Measurements from ENCODE around the gene KIAA0040.

KIAA0040 gene

DNA sequence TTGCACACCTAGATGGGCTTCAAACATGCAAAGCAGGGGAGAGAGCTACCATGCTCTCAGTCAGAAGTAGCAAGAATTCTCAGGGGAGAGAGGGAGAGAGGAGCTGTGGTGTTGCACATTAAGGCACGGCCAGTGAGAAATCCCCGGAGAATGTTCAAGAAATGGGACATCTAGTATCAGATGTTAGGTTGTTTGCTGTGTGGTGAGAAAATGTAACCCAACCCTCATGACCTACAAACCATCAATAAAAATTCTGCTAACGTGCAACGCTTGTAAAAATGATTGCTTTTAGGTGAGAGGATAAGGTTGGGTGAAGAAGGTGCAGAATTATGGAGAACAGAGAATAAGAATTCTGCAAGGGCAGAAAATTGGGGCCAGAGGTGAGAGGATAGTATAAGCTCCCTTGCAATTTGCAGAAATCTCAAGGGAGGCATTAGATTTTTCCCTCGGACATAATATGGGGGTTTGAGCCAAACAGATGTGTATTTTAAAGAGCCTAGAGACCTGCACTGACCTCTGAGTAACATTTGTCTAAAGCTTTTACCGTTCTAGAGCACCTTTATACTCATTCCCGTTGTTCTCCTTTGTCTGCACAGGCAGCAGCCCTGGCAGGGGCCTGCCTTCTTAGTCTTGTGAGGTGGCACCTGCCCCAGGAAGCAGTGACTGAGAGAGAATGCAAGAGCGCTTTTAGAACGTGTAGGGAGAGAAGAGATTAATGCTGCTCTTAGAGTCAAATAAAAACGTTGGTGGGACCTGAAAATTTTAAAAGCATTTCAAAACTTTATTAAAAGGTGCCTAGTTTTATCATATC is 25.4 kb upstream of the KIAA0040 start:
- peaks cover 17% of the 10 kb centered on the region for H3K4me1 ChIP-seq (ENCODE audit: control insufficient read depth, low read depth, low read length)
- H3K27ac ChIP-seq (ENCODE audit: low read length): no peak overlapping the region
- no peak overlapping the region for H3K9ac ChIP-seq (ENCODE audit: low read length)
- no peaks in the 10 kb centered on the region for H3K36me3 ChIP-seq (ENCODE audit: control insufficient read depth, low read depth, low read length)
- no peaks in the 10 kb centered on the region for H3K27me3 ChIP-seq (ENCODE audit: control insufficient read depth, insufficient read depth, low read length)
- H3K4me3 ChIP-seq (ENCODE audit: low read length): no peak overlapping the region
- no peaks in the 10 kb centered on the region for H3K9me3 ChIP-seq (ENCODE audit: control insufficient read depth, low read depth, low read length)

DNA sequence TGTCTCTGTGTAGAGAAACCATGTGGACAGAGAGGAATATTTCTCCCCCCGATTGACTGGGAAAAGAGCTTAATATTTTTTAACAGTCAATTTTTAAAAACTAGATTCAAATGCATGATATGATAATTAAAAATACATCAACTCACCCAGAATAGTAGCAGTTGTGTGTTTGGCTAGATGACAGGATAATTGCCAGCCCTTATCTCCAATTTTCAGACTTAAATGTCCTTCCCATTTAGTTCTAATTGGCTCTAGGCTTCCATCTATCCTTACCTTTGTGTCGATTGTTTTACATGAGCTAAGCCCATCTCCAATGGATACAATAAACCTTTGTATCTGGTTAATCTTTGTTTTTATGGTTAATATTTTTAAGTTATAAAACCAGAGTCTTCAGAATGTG is 23.9 kb upstream of the KIAA0040 start:
- no peak overlapping the region for H3K9ac ChIP-seq (ENCODE audit: low read length)
- peaks cover 10% of the 10 kb centered on the region for H3K4me1 ChIP-seq (ENCODE audit: control insufficient read depth, low read depth, low read length)
- no peak overlapping the region for H3K27ac ChIP-seq (ENCODE audit: low read length)
- H3K9me3 ChIP-seq (ENCODE audit: control insufficient read depth, low read depth, low read length): no peaks in the 10 kb centered on the region
- H3K4me3 ChIP-seq (ENCODE audit: low read length): no peak overlapping the region
- no peaks in the 10 kb centered on the region for H3K27me3 ChIP-seq (ENCODE audit: control insufficient read depth, insufficient read depth, low read length)
- H3K36me3 ChIP-seq (ENCODE audit: control insufficient read depth, low read depth, low read length): no peaks in the 10 kb centered on the region

DNA sequence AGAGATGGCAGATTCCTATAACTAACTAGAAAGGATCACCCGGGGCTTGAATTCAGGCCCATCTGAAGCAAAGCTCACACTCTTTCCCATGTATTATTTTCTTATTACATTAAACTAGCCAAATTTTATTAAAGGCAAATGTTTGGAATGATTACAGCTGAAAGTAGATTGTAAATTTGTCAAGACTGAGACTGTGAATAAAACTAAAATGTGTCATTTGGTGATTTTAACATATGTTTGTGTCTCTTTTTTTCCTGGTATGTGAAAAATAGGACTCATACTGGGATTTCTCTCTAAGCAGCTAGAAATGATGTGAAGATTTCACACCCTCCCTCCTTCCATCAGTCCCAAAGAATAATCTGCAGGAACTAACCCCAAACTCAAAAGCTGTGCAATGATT is 19.1 kb upstream of the KIAA0040 start:
- Histone ChIP-seq H3K36me3 (ENCODE audit: control insufficient read depth, low read depth, low read length) (no peaks in the 10 kb centered on the region), H3K27me3 (ENCODE audit: control insufficient read depth, insufficient read depth, low read length) (no peaks in the 10 kb centered on the region), H3K9me3 (ENCODE audit: control insufficient read depth, low read depth, low read length) (no peaks in the 10 kb centered on the region), H3K27ac (ENCODE audit: low read length) (no peak overlapping the region), H3K9ac (ENCODE audit: low read length) (no peak overlapping the region), H3K4me3 (ENCODE audit: low read length) (no peak overlapping the region), H3K4me1 (ENCODE audit: control insufficient read depth, low read depth, low read length) (no peaks in the 10 kb centered on the region)

DNA sequence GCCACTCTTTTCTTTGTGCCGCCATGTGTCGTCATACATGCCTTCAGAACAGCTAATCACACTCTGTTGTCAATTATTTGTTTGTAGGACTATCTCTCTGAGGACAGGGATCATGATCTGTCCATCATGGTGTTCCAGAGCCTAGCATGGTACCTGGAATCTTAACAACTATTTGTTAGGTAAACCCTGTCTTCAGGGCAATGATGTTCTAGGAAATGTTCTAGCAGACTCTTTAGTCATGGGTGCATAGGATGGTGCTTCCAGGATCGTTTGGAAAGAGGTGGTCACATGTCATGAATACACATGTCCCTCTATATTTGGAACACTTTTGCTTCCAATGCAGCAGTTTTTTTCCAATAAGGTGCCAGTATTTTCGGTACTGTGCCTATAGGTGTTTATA is 18.2 kb upstream of the KIAA0040 start:
- Histone ChIP-seq H3K27me3 (ENCODE audit: control insufficient read depth, insufficient read depth, low read length) (no peaks in the 10 kb centered on the region), H3K4me1 (ENCODE audit: control insufficient read depth, low read depth, low read length) (no peaks in the 10 kb centered on the region), H3K4me3 (ENCODE audit: low read length) (no peak overlapping the region), H3K9ac (ENCODE audit: low read length) (no peak overlapping the region), H3K9me3 (ENCODE audit: control insufficient read depth, low read depth, low read length) (no peaks in the 10 kb centered on the region), H3K27ac (ENCODE audit: low read length) (no peak overlapping the region), H3K36me3 (ENCODE audit: control insufficient read depth, low read depth, low read length) (no peaks in the 10 kb centered on the region)

DNA sequence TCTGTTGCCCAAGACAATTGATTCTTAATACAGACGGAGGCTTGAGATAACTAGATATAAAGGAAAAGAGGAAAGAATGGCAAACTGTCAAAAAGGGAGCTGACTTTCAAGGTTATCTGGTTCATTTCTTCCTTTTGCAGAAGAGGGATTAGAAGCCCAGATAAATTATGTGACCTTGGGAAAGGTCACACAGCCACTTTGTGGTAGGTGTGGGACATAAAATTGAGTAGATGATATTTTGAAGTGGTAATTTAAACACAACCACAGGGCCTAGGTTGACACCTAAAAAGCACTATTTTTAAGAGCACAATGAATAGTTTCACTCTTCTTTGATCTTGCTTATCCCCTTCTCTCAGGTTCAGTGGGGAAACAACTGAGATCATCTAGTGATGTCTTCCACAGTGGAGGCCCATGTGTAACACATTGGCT is 16.9 kb upstream of the KIAA0040 start:
- no peaks in the 10 kb centered on the region for H3K36me3 ChIP-seq (ENCODE audit: control insufficient read depth, low read depth, low read length)
- H3K27ac ChIP-seq (ENCODE audit: low read length): no peak overlapping the region
- no peaks in the 10 kb centered on the region for H3K9me3 ChIP-seq (ENCODE audit: control insufficient read depth, low read depth, low read length)
- no peak overlapping the region for H3K9ac ChIP-seq (ENCODE audit: low read length)
- no peaks in the 10 kb centered on the region for H3K27me3 ChIP-seq (ENCODE audit: control insufficient read depth, insufficient read depth, low read length)
- H3K4me1 ChIP-seq (ENCODE audit: control insufficient read depth, low read depth, low read length): no peaks in the 10 kb centered on the region
- no peak overlapping the region for H3K4me3 ChIP-seq (ENCODE audit: low read length)

DNA sequence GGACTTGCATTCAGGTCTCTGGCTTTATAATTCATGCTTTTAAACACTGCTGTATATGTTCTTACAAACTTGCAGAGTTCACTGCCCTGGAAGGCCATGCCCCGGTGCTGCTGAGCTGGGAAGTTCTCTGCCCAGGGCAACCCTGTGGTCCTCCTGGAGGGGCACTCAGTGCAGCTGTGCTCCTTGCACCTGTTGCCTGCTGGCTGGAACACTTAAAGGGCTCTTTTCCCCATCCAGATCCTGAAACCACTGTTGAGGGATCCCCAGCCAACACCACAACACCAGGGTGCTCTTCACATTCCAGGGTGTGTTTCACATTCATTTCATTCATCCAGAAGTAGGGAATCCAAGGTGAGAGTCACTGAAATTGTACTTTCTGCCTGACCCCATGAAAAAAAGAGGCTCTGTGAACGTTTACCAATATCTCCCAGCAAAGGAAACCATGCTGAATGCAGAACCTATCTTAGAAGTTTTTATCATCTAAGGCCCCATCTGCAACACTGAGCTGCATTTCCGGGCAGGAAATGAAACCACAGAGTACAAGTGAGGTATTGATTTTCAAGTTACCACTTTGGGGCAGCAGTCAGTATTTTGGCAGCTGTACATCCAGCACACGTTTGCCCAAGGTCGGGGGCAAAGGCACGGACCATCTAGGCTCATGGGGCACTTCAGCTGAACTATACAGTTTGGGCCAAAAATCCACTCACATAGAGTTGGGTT is 16.4 kb upstream of the KIAA0040 start:
- no peak overlapping the region for H3K9ac ChIP-seq (ENCODE audit: low read length)
- H3K4me3 ChIP-seq (ENCODE audit: low read length): no peak overlapping the region
- H3K27me3 ChIP-seq (ENCODE audit: control insufficient read depth, insufficient read depth, low read length): no peaks in the 10 kb centered on the region
- H3K4me1 ChIP-seq (ENCODE audit: control insufficient read depth, low read depth, low read length): no peaks in the 10 kb centered on the region
- H3K27ac ChIP-seq (ENCODE audit: low read length): no peak overlapping the region
- H3K9me3 ChIP-seq (ENCODE audit: control insufficient read depth, low read depth, low read length): no peaks in the 10 kb centered on the region
- no peaks in the 10 kb centered on the region for H3K36me3 ChIP-seq (ENCODE audit: control insufficient read depth, low read depth, low read length)

DNA sequence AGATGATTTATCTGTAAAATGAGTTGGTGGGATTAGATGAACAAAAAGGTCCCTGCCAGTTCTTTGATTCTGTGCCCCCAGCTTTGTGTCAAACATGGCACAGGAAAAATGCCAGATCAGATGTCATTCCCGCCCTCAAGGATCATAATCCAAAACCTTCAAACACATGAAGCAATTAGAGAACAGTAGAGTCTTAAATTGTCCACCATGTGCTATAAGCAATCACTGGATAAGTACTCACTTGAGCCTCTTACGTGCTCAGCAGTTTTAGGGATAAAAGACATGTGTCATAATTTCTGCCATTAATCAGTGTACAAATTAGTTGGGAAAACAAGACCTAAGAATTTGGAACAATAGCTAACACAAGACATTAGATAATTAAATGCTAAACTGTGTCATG is 15.4 kb upstream of the KIAA0040 start:
- Histone ChIP-seq H3K36me3 (ENCODE audit: control insufficient read depth, low read depth, low read length) (no peaks in the 10 kb centered on the region), H3K4me3 (ENCODE audit: low read length) (no peak overlapping the region), H3K27me3 (ENCODE audit: control insufficient read depth, insufficient read depth, low read length) (no peaks in the 10 kb centered on the region), H3K9me3 (ENCODE audit: control insufficient read depth, low read depth, low read length) (no peaks in the 10 kb centered on the region), H3K9ac (ENCODE audit: low read length) (no peak overlapping the region), H3K4me1 (ENCODE audit: control insufficient read depth, low read depth, low read length) (no peaks in the 10 kb centered on the region), H3K27ac (ENCODE audit: low read length) (no peak overlapping the region)

DNA sequence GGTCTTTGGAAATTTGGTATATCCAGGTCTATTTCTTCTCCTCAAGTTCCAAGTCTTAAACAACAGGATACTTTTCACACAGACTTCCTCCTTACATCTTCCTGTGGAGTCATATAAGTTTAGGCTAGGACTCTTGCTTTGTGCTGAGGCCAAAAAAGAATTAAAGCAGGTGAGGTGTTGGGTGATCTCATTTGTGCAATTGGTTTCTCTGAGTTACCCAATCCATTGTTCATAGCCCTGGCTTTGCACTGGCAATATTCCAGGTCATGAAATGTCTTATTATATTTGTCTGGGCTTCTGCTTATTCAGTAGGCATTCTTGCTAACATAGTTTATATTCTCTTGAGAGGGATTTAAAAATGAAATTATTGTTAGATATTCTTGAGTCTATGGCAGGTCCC is 14.1 kb upstream of the KIAA0040 start:
- Histone ChIP-seq H3K9me3 (ENCODE audit: control insufficient read depth, low read depth, low read length) (no peaks in the 10 kb centered on the region), H3K36me3 (ENCODE audit: control insufficient read depth, low read depth, low read length) (no peaks in the 10 kb centered on the region), H3K4me3 (ENCODE audit: low read length) (no peak overlapping the region), H3K9ac (ENCODE audit: low read length) (no peak overlapping the region), H3K27ac (ENCODE audit: low read length) (no peak overlapping the region), H3K27me3 (ENCODE audit: control insufficient read depth, insufficient read depth, low read length) (no peaks in the 10 kb centered on the region), H3K4me1 (ENCODE audit: control insufficient read depth, low read depth, low read length) (no peaks in the 10 kb centered on the region)

DNA sequence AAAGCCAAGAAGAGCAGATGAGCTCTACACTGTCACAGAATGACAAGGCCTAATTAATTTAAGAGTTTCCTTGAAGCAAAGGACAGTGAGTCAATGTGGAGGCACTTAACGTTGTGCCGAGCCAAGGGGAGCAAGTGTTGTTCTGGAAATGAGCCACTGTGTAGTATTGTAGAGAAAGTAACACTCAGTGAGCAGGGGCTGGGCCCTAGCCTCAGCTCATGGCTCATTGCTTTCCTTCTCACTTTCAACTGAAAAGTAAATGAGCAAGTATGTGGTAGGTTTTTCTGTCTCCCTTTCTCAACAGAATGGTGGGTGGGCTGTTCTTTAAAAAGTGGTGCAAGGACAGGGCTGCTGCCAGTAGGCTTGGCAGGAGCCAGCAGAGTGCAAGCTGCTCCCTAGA is 11.8 kb upstream of the KIAA0040 start:
- Histone ChIP-seq H3K9ac (ENCODE audit: low read length) (no peak overlapping the region), H3K4me1 (ENCODE audit: control insufficient read depth, low read depth, low read length) (no peaks in the 10 kb centered on the region), H3K4me3 (ENCODE audit: low read length) (no peak overlapping the region), H3K36me3 (ENCODE audit: control insufficient read depth, low read depth, low read length) (no peaks in the 10 kb centered on the region), H3K9me3 (ENCODE audit: control insufficient read depth, low read depth, low read length) (no peaks in the 10 kb centered on the region), H3K27ac (ENCODE audit: low read length) (no peak overlapping the region), H3K27me3 (ENCODE audit: control insufficient read depth, insufficient read depth, low read length) (no peaks in the 10 kb centered on the region)

DNA sequence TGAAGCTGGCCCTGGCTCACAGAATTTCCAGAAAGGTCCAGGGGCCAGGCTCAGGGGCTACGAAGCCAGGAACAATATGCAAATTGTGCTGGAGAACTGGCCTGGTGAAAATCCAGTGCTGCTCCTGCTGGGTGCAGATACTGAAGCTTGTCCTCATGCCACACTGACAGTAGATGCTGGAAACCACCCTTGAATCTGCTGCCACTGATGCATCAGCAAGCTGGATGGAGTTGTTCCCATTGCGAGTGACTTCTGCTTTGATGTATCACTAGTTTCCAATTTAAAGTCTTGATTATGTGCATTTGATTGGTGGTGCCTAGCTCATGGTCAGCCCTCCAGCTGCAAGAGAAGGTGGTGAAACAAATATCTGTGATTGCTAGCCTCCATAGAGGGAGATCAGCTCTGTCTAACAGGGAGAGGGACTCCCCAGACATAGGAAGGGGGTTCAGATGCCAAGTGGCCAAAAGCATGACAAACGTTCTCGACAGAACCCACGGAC is 11.0 kb upstream of the KIAA0040 start:
- H3K4me3 ChIP-seq (ENCODE audit: low read length): no peak overlapping the region
- no peaks in the 10 kb centered on the region for H3K9me3 ChIP-seq (ENCODE audit: control insufficient read depth, low read depth, low read length)
- H3K4me1 ChIP-seq (ENCODE audit: control insufficient read depth, low read depth, low read length): no peaks in the 10 kb centered on the region
- no peak overlapping the region for H3K9ac ChIP-seq (ENCODE audit: low read length)
- no peaks in the 10 kb centered on the region for H3K27me3 ChIP-seq (ENCODE audit: control insufficient read depth, insufficient read depth, low read length)
- no peaks in the 10 kb centered on the region for H3K36me3 ChIP-seq (ENCODE audit: control insufficient read depth, low read depth, low read length)
- H3K27ac ChIP-seq (ENCODE audit: low read length): no peak overlapping the region

DNA sequence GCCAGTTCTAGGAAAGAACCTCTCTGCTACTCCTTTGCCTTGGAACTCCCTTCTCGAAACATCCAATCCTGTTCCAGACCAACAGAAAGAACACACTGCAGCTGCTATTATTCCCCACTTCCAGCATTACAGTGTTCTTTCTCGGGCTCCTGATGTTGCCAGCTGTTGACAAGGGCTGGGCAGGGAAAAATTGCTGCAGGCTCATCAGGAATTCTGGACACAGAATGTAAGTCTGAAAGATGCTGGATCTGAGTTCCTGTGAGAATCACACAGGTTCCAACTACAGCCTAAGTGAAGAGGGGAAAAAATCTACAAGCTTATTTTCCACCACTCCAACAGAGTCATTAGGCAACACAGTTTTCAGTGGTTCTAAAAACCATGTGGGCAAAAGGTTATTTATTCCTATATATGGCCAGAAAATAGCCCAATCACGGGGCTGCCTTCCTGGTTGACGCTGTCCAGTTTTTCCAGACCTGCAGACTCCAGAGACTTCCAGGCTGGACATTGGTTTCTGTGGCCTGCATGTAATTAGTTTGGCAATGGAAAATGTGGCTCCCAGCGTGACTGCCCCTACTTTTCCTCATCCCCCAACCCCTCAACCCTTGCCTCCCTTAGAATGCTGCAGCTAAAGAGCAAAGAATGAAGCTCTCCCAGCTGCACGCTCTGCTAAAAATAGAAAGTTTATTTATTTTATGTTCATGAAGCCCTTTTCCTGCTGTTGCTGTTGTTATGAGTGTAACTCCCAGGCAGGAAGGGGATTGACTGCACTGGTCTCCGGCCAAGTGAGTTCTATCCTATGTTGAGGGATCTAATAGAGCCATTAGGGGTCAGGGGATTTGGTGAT is 8.3 kb upstream of the KIAA0040 start:
- Histone ChIP-seq H3K4me3 (ENCODE audit: low read length) (no peak overlapping the region), H3K9ac (ENCODE audit: low read length) (no peak overlapping the region), H3K9me3 (ENCODE audit: control insufficient read depth, low read depth, low read length) (no peaks in the 10 kb centered on the region), H3K4me1 (ENCODE audit: control insufficient read depth, low read depth, low read length) (no peaks in the 10 kb centered on the region), H3K27ac (ENCODE audit: low read length) (no peak overlapping the region), H3K27me3 (ENCODE audit: control insufficient read depth, insufficient read depth, low read length) (no peaks in the 10 kb centered on the region), H3K36me3 (ENCODE audit: control insufficient read depth, low read depth, low read length) (no peaks in the 10 kb centered on the region)
